LNCaP clone FGC (cell line): Measurements from ENCODE around the gene COL23A1.

ENCODE experiments used
- DNase-seq: peaks from one replicate; pipeline ENCODE4 v3.0.0-alpha.2; 2011; ENCODE audit warnings: low read depth
- H3K4me3 ChIP-seq: 2 replicates; pipeline ENCODE4 v1.5.1; 2011; ENCODE audit warnings: mild to moderate bottlenecking, low read depth, low read length, control low read depth
- CTCF ChIP-seq: IDR thresholded peaks from 2 replicates; pipeline ENCODE4 v1.5.1; 2012; ENCODE audit warnings: mild to moderate bottlenecking; ENCODE audit not compliant: control insufficient read depth, insufficient read depth; ENCODE audit errors: extremely low read depth

COL23A1 gene

GRCh38 chr5:178222292-178222691, 367.9 kb downstream of the COL23A1 start:
- DNase-seq = no peak
- no peak for TF ChIP-seq CTCF
- no peak overlapping the region for H3K4me3 ChIP-seq

GRCh38 chr5:178221853-178222252, 368.3 kb downstream of the COL23A1 start:
- DNase-seq = no peak
- no peak for TF ChIP-seq CTCF
- H3K4me3 ChIP-seq = no peak overlapping the region

- no peak overlapping the region for H3K4me3 ChIP-seq
- TF ChIP-seq CTCF = no peak
- DNase-seq = no peak
Measured at GRCh38 chr5:178221282-178221681, 368.9 kb downstream of the COL23A1 start.

GRCh38 chr5:178218827-178219226, 371.4 kb downstream of the COL23A1 start:
- TF ChIP-seq CTCF = no peak

GRCh38 chr5:178218237-178218776, 371.9 kb downstream of the COL23A1 start:
- no peak for TF ChIP-seq CTCF

More at GRCh38 chr5:178218827-178219226, 371.4 kb downstream of the COL23A1 start:
- DNase-seq = no peak
- H3K4me3 ChIP-seq = no peak overlapping the region

GRCh38 chr5:178216779-178217178, 373.4 kb downstream of the COL23A1 start:
- no peak overlapping the region for H3K4me3 ChIP-seq
- no peak for DNase-seq
- TF ChIP-seq CTCF = no peak

More at GRCh38 chr5:178218237-178218776, 371.9 kb downstream of the COL23A1 start:
- no peak overlapping the region for H3K4me3 ChIP-seq
- no peak for DNase-seq

- TF ChIP-seq CTCF = no peak
- no peak overlapping the region for H3K4me3 ChIP-seq
- DNase-seq = no peak
Measured at GRCh38 chr5:178216088-178216534, 374.1 kb downstream of the COL23A1 start.
